Ectodermal cell (in vitro differentiated cells): ENCODE data around the gene CARS2.

ENCODE experiments used
- H3K27ac ChIP-seq: 2 replicates; pipeline ENCODE4 v1.7.0; 2013; ENCODE audit warnings: mild to moderate bottlenecking, low read depth, low read length; ENCODE audit not compliant: insufficient read depth, poor library complexity, severe bottlenecking
- H3K27me3 ChIP-seq: 2 replicates; pipeline ENCODE4 v1.7.0; 2013; ENCODE audit warnings: mild to moderate bottlenecking, low read length; ENCODE audit not compliant: insufficient read depth, control insufficient read depth, poor library complexity, severe bottlenecking
- H3K36me3 ChIP-seq: one replicate; pipeline ENCODE4 v1.7.0; 2013; ENCODE audit warnings: low read length; ENCODE audit not compliant: control insufficient read depth, insufficient read depth
- H3K4me1 ChIP-seq: one replicate; pipeline ENCODE4 v1.7.0; 2013; ENCODE audit warnings: low read length; ENCODE audit not compliant: control insufficient read depth, insufficient read depth
- H3K4me3 ChIP-seq: 2 replicates; pipeline ENCODE4 v1.7.0; 2013; ENCODE audit warnings: low read depth, low read length, control low read depth; ENCODE audit not compliant: insufficient read depth
- H3K9me3 ChIP-seq: 2 replicates; pipeline ENCODE4 v1.7.0; 2013; ENCODE audit warnings: mild to moderate bottlenecking, low read length, moderate library complexity; ENCODE audit not compliant: control insufficient read depth
- WGBS, 2 experiments: methylation state at CpG; one replicate each; pipeline ENCODE4 v1.1.7; 2013; ENCODE audit warnings: missing lambda C conversion rate in 2 of 2; 5-methylcytosine and 5-hydroxymethylcytosine counted together

CARS2 gene

GRCh38 chr13:110620596-110620995 is 85.3 kb downstream of the CARS2 start:
- Histone ChIP-seq H3K36me3 (no peaks in the 10 kb centered on the region), H3K4me1 (no peaks in the 10 kb centered on the region), H3K9me3 (no peaks in the 10 kb centered on the region), H3K27me3 (peaks cover 9% of the 10 kb centered on the region), H3K4me3 (no peak overlapping the region), H3K27ac (no peak overlapping the region)
- 95 to 96% methylated on average over 1 of the region's 2 CpGs for WGBS, 2 experiments

GRCh38 chr13:110618780-110619179 is 87.1 kb downstream of the CARS2 start:
- H3K4me1 ChIP-seq = no peaks in the 10 kb centered on the region
- H3K27me3 ChIP-seq = peaks cover 9% of the 10 kb centered on the region
- no peaks in the 10 kb centered on the region for H3K36me3 ChIP-seq
- H3K9me3 ChIP-seq = no peaks in the 10 kb centered on the region
- WGBS, 2 experiments = 97 to 98% methylated on average over 9 of the region's 9 CpGs
- no peak overlapping the region for H3K27ac ChIP-seq
- no peak overlapping the region for H3K4me3 ChIP-seq

GRCh38 chr13:110618167-110618566 is 87.7 kb downstream of the CARS2 start:
- Histone ChIP-seq H3K36me3 (no peaks in the 10 kb centered on the region), H3K4me1 (no peaks in the 10 kb centered on the region), H3K9me3 (no peaks in the 10 kb centered on the region), H3K27ac (no peak overlapping the region), H3K27me3 (peaks cover 11% of the 10 kb centered on the region), H3K4me3 (no peak overlapping the region)
- WGBS, 2 experiments = 91 to 92% methylated on average over 8 of the region's 8 CpGs

GRCh38 chr13:110617321-110618072 is 88.4 kb downstream of the CARS2 start:
- no peaks in the 10 kb centered on the region for H3K9me3 ChIP-seq
- peaks cover 17% of the 10 kb centered on the region for H3K27me3 ChIP-seq
- no peak overlapping the region for H3K27ac ChIP-seq
- H3K4me1 ChIP-seq = no peaks in the 10 kb centered on the region
- no peak overlapping the region for H3K4me3 ChIP-seq
- WGBS, 2 experiments = 63 to 70% methylated on average over 8 of the region's 8 CpGs
- no peaks in the 10 kb centered on the region for H3K36me3 ChIP-seq

- Histone ChIP-seq H3K9me3 (no peaks in the 10 kb centered on the region), H3K27me3 (peaks cover 21% of the 10 kb centered on the region), H3K4me3 (peak overlapping the region; percentile 79), H3K4me1 (no peaks in the 10 kb centered on the region), H3K27ac (no peak overlapping the region), H3K36me3 (no peaks in the 10 kb centered on the region)
- 9 to 12% methylated on average over 37 of the region's 37 CpGs for WGBS, 2 experiments
These were observed 89.5 kb downstream of the CARS2 start for GRCh38 chr13:110616103-110617101.

- no peak within 1 kb of the TSS for H3K27ac ChIP-seq
- H3K27me3 ChIP-seq = peaks cover 21% of the 10 kb centered on the region
- H3K9me3 ChIP-seq = no peaks in the 10 kb centered on the region
- no peaks in the 10 kb centered on the region for H3K36me3 ChIP-seq
- peaks cover 1% of the 10 kb centered on the region for H3K4me1 ChIP-seq
- H3K4me3 ChIP-seq = peak within 1 kb of the TSS; percentile 79
- 2 to 3% methylated on average over 95 of the region's 95 CpGs for WGBS, 2 experiments
These were observed 90.4 kb downstream of the CARS2 start, which contains the start of gene NAXD for GRCh38 chr13:110615322-110616102. TSS of gene NAXD (plus strand) at chr13:110615545. CDS start at chr13:110615602, 57 bp downstream.

GRCh38 chr13:110615005-110615321 is 91.0 kb downstream of the CARS2 start:
- Histone ChIP-seq H3K9me3 (no peaks in the 10 kb centered on the region), H3K4me1 (peaks cover 6% of the 10 kb centered on the region), H3K36me3 (no peaks in the 10 kb centered on the region), H3K27ac (no peak overlapping the region), H3K4me3 (peak overlapping the region; percentile 79), H3K27me3 (peaks cover 21% of the 10 kb centered on the region)
- 91 to 93% methylated on average over 11 of the region's 11 CpGs for WGBS, 2 experiments

- WGBS, 2 experiments = 88 to 92% methylated on average over 12 of the region's 12 CpGs
- Histone ChIP-seq H3K36me3 (no peaks in the 10 kb centered on the region), H3K4me3 (no peak overlapping the region), H3K27me3 (peaks cover 15% of the 10 kb centered on the region), H3K9me3 (no peaks in the 10 kb centered on the region), H3K27ac (no peak overlapping the region), H3K4me1 (peaks cover 6% of the 10 kb centered on the region)
These were observed 94.8 kb downstream of the CARS2 start for GRCh38 chr13:110610955-110611595.

GRCh38 chr13:110607675-110608224 is 98.2 kb downstream of the CARS2 start:
- no peak overlapping the region for H3K4me3 ChIP-seq
- H3K4me1 ChIP-seq = peaks cover 6% of the 10 kb centered on the region
- H3K27ac ChIP-seq = no peak overlapping the region
- no peaks in the 10 kb centered on the region for H3K36me3 ChIP-seq
- WGBS, 2 experiments = 89 to 95% methylated on average over 3 of the region's 3 CpGs
- H3K27me3 ChIP-seq = peaks cover 6% of the 10 kb centered on the region
- no peaks in the 10 kb centered on the region for H3K9me3 ChIP-seq
